Measurements from ENCODE around the gene TEX44.
"Not testable (repeated sequence)": the region's sequence is repeated elsewhere in the genome, so short reads cannot be mapped to it uniquely, and the experiment has no call there.

Gene TEX44

GRCh38 chr2:231592636-231593145 lies at the start of gene TEX44:
Gene TEX44, plus strand, starts transcription at chr2:231592864. Its CDS starts 88 bp downstream, at chr2:231592952.
- Histone ChIP-seq H3K27me3 (ENCODE audit: control insufficient read depth, insufficient read depth, low read length) (no peaks in the 10 kb centered on the region), H3K36me3 (ENCODE audit: control insufficient read depth, insufficient read depth, low read length) (no peaks in the 10 kb centered on the region), H3K4me1 (ENCODE audit: control insufficient read depth, insufficient read depth, low read length) (peaks cover 13% of the 10 kb centered on the region), H3K4me3 (ENCODE audit: low read depth, low read length) (no peak within 1 kb of the TSS), H3K27ac (ENCODE audit: low read depth, low read length) (no peak within 1 kb of the TSS), H3K9ac (ENCODE audit: low read length) (no peak within 1 kb of the TSS), H3K9me3 (ENCODE audit: control insufficient read depth, insufficient read depth, low read depth, low read length) (no peaks in the 10 kb centered on the region)

- Histone ChIP-seq H3K4me3 (ENCODE audit: low read depth, low read length) (no peak overlapping the region), H3K27me3 (ENCODE audit: control insufficient read depth, insufficient read depth, low read length) (no peaks in the 10 kb centered on the region), H3K36me3 (ENCODE audit: control insufficient read depth, insufficient read depth, low read length) (no peaks in the 10 kb centered on the region), H3K9me3 (ENCODE audit: control insufficient read depth, insufficient read depth, low read depth, low read length) (peaks cover 9% of the 10 kb centered on the region), H3K9ac (ENCODE audit: low read length) (no peak overlapping the region), H3K27ac (ENCODE audit: low read depth, low read length) (no peak overlapping the region), H3K4me1 (ENCODE audit: control insufficient read depth, insufficient read depth, low read length) (no peaks in the 10 kb centered on the region)
Measured at GRCh38 chr2:231545105-231545902, 47.4 kb upstream of the TEX44 start.

GRCh38 chr2:231546014-231546715 lies 46.5 kb upstream of the TEX44 start:
- H3K9me3 ChIP-seq (ENCODE audit: control insufficient read depth, insufficient read depth, low read depth, low read length), result peaks cover 9% of the 10 kb centered on the region
- H3K36me3 ChIP-seq (ENCODE audit: control insufficient read depth, insufficient read depth, low read length), result no peaks in the 10 kb centered on the region
- H3K4me3 ChIP-seq (ENCODE audit: low read depth, low read length), result no peak overlapping the region
- no peaks in the 10 kb centered on the region for H3K27me3 ChIP-seq (ENCODE audit: control insufficient read depth, insufficient read depth, low read length)
- no peak overlapping the region for H3K9ac ChIP-seq (ENCODE audit: low read length)
- no peaks in the 10 kb centered on the region for H3K4me1 ChIP-seq (ENCODE audit: control insufficient read depth, insufficient read depth, low read length)
- no peak overlapping the region for H3K27ac ChIP-seq (ENCODE audit: low read depth, low read length)

GRCh38 chr2:231547315-231548110 lies 45.2 kb upstream of the TEX44 start:
- no peaks in the 10 kb centered on the region for H3K27me3 ChIP-seq (ENCODE audit: control insufficient read depth, insufficient read depth, low read length)

GRCh38 chr2:231548752-231549151 lies 43.9 kb upstream of the TEX44 start:
- no peak overlapping the region for H3K27ac ChIP-seq (ENCODE audit: low read depth, low read length)
- peaks cover 10% of the 10 kb centered on the region for H3K9me3 ChIP-seq (ENCODE audit: control insufficient read depth, insufficient read depth, low read depth, low read length)
- H3K27me3 ChIP-seq (ENCODE audit: control insufficient read depth, insufficient read depth, low read length), result no peaks in the 10 kb centered on the region
- no peak overlapping the region for H3K4me3 ChIP-seq (ENCODE audit: low read depth, low read length)
- no peaks in the 10 kb centered on the region for H3K4me1 ChIP-seq (ENCODE audit: control insufficient read depth, insufficient read depth, low read length)
- no peak overlapping the region for H3K9ac ChIP-seq (ENCODE audit: low read length)
- H3K36me3 ChIP-seq (ENCODE audit: control insufficient read depth, insufficient read depth, low read length), result no peaks in the 10 kb centered on the region

More at GRCh38 chr2:231547315-231548110, 45.2 kb upstream of the TEX44 start:
- Histone ChIP-seq H3K36me3 (ENCODE audit: control insufficient read depth, insufficient read depth, low read length) (no peaks in the 10 kb centered on the region), H3K4me1 (ENCODE audit: control insufficient read depth, insufficient read depth, low read length) (no peaks in the 10 kb centered on the region), H3K27ac (ENCODE audit: low read depth, low read length) (no peak overlapping the region), H3K9me3 (ENCODE audit: control insufficient read depth, insufficient read depth, low read depth, low read length) (peaks cover 9% of the 10 kb centered on the region), H3K9ac (ENCODE audit: low read length) (no peak overlapping the region), H3K4me3 (ENCODE audit: low read depth, low read length) (no peak overlapping the region)

GRCh38 chr2:231549446-231550239 lies 43.0 kb upstream of the TEX44 start:
- Histone ChIP-seq H3K9me3 (ENCODE audit: control insufficient read depth, insufficient read depth, low read depth, low read length) (peaks cover 10% of the 10 kb centered on the region), H3K27ac (ENCODE audit: low read depth, low read length) (no peak overlapping the region), H3K36me3 (ENCODE audit: control insufficient read depth, insufficient read depth, low read length) (no peaks in the 10 kb centered on the region), H3K4me3 (ENCODE audit: low read depth, low read length) (no peak overlapping the region), H3K9ac (ENCODE audit: low read length) (no peak overlapping the region), H3K27me3 (ENCODE audit: control insufficient read depth, insufficient read depth, low read length) (no peaks in the 10 kb centered on the region), H3K4me1 (ENCODE audit: control insufficient read depth, insufficient read depth, low read length) (no peaks in the 10 kb centered on the region)

- no peaks in the 10 kb centered on the region for H3K36me3 ChIP-seq (ENCODE audit: control insufficient read depth, insufficient read depth, low read length)
- H3K9me3 ChIP-seq (ENCODE audit: control insufficient read depth, insufficient read depth, low read depth, low read length), result peaks cover 10% of the 10 kb centered on the region
- H3K27me3 ChIP-seq (ENCODE audit: control insufficient read depth, insufficient read depth, low read length), result no peaks in the 10 kb centered on the region
- H3K4me1 ChIP-seq (ENCODE audit: control insufficient read depth, insufficient read depth, low read length), result peaks cover 4% of the 10 kb centered on the region; the same call in 1 of the 2 replicates
- no peak overlapping the region for H3K27ac ChIP-seq (ENCODE audit: low read depth, low read length)
- no peak overlapping the region for H3K9ac ChIP-seq (ENCODE audit: low read length)
- no peak overlapping the region for H3K4me3 ChIP-seq (ENCODE audit: low read depth, low read length)
Measured at GRCh38 chr2:231552752-231553151, 39.9 kb upstream of the TEX44 start.

GRCh38 chr2:231554327-231554726 lies 38.3 kb upstream of the TEX44 start:
- H3K27me3 ChIP-seq (ENCODE audit: control insufficient read depth, insufficient read depth, low read length), result no peaks in the 10 kb centered on the region
- H3K4me1 ChIP-seq (ENCODE audit: control insufficient read depth, insufficient read depth, low read length), result peaks cover 4% of the 10 kb centered on the region; the same call in 1 of the 2 replicates
- H3K9ac ChIP-seq (ENCODE audit: low read length), result no peak overlapping the region
- H3K36me3 ChIP-seq (ENCODE audit: control insufficient read depth, insufficient read depth, low read length), result no peaks in the 10 kb centered on the region
- no peak overlapping the region for H3K27ac ChIP-seq (ENCODE audit: low read depth, low read length)
- H3K9me3 ChIP-seq (ENCODE audit: control insufficient read depth, insufficient read depth, low read depth, low read length), result peaks cover 10% of the 10 kb centered on the region
- no peak overlapping the region for H3K4me3 ChIP-seq (ENCODE audit: low read depth, low read length)

GRCh38 chr2:231554748-231555545 lies 37.7 kb upstream of the TEX44 start:
- Histone ChIP-seq H3K4me3 (ENCODE audit: low read depth, low read length) (no peak overlapping the region), H3K9ac (ENCODE audit: low read length) (no peak overlapping the region), H3K9me3 (ENCODE audit: control insufficient read depth, insufficient read depth, low read depth, low read length) (peaks cover 10% of the 10 kb centered on the region), H3K27ac (ENCODE audit: low read depth, low read length) (no peak overlapping the region), H3K36me3 (ENCODE audit: control insufficient read depth, insufficient read depth, low read length) (no peaks in the 10 kb centered on the region), H3K27me3 (ENCODE audit: control insufficient read depth, insufficient read depth, low read length) (no peaks in the 10 kb centered on the region), H3K4me1 (ENCODE audit: control insufficient read depth, insufficient read depth, low read length) (peaks cover 4% of the 10 kb centered on the region; the same call in 1 of the 2 replicates)

GRCh38 chr2:231556496-231556895 lies 36.2 kb upstream of the TEX44 start:
- not testable (repeated sequence) for H3K9ac ChIP-seq (ENCODE audit: low read length); H3K27me3 ChIP-seq (ENCODE audit: control insufficient read depth, insufficient read depth, low read length); H3K27ac ChIP-seq (ENCODE audit: low read depth, low read length); H3K4me3 ChIP-seq (ENCODE audit: low read depth, low read length); H3K4me1 ChIP-seq (ENCODE audit: control insufficient read depth, insufficient read depth, low read length); H3K36me3 ChIP-seq (ENCODE audit: control insufficient read depth, insufficient read depth, low read length); H3K9me3 ChIP-seq (ENCODE audit: control insufficient read depth, insufficient read depth, low read depth, low read length)
